ENCODE measurements around the gene DONSON.

Gene DONSON

DNA sequence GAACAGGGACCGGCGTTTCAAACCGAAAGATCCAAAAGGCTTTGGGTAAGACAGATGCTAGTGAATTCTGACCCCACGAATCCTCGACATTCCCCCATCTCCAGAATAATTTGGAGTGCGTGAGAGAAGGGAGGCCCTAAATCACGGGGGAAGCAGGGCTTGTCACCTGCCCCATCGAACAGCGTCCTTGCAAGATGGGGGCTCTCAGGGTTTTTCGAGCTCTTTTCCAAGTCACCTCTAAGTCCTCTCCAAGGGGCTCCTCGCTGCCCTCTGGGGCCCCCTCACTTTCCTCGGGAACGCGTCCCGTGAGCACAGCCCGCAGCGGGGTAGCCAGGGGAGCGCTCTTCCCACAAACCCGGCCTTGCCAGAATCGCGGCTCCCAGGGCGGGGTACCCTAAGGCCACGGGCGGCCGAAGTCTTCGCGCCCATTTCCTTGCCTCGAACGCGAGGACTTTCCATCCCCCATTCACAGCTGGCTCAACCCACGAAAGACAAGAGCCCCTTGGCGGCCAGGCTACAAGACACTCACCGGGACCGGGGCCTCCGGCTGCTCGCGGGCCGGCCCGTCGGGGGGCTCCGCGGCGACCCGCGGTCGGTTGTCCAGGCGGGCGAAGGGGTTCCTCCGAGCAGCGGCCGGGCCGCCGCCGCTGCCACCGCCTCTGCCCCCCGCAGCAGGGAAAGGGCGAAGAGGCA is 546 bp downstream of the DONSON start (continued):
- TF ChIP-seq, protein P1, sequence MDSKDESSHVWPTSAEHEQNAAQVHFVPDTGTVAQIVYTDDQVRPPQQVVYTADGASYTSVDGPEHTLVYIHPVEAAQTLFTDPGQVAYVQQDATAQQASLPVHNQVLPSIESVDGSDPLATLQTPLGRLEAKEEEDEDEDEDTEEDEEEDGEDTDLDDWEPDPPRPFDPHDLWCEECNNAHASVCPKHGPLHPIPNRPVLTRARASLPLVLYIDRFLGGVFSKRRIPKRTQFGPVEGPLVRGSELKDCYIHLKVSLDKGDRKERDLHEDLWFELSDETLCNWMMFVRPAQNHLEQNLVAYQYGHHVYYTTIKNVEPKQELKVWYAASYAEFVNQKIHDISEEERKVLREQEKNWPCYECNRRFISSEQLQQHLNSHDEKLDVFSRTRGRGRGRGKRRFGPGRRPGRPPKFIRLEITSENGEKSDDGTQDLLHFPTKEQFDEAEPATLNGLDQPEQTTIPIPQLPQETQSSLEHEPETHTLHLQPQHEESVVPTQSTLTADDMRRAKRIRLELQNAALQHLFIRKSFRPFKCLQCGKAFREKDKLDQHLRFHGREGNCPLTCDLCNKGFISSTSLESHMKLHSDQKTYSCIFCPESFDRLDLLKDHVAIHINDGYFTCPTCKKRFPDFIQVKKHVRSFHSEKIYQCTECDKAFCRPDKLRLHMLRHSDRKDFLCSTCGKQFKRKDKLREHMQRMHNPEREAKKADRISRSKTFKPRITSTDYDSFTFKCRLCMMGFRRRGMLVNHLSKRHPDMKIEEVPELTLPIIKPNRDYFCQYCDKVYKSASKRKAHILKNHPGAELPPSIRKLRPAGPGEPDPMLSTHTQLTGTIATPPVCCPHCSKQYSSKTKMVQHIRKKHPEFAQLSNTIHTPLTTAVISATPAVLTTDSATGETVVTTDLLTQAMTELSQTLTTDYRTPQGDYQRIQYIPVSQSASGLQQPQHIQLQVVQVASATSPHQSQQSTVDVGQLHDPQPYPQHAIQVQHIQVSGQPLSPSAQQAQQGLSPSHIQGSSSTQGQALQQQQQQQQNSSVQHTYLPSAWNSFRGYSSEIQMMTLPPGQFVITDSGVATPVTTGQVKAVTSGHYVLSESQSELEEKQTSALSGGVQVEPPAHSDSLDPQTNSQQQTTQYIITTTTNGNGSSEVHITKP (tag by site-specific recombination; IDR thresholded peaks at IDR 0.05), result peak; percentile 31; the same call in 1 of the 2 replicates
- TF ChIP-seq ZNF530 (tag by site-specific recombination; IDR thresholded peaks at IDR 0.05; ENCODE audit: low read depth) (no peak), ZNF121 (tag by site-specific recombination; IDR thresholded peaks at IDR 0.05) (no peak), ZNF747 (tag by site-specific recombination; IDR thresholded peaks at IDR 0.05) (no peak), ZSCAN16 (tag by site-specific recombination; IDR thresholded peaks at IDR 0.05) (0 out of 2 replicates have a peak, but pooled peaks have one; percentile 14), ZNF501 (tag by site-specific recombination; IDR thresholded peaks at IDR 0.05) (no peak), ZNF529 (tag by site-specific recombination; IDR thresholded peaks at IDR 0.05; ENCODE audit: insufficient replicate concordance) (no peak), ZNF660 (tag by site-specific recombination; IDR thresholded peaks at IDR 0.05) (0 out of 2 replicates have a peak, but pooled peaks have one; percentile 13), ZEB2 (tag by site-specific recombination; IDR thresholded peaks at IDR 0.05) (peak; percentile 53; the same call in 1 of the 2 replicates), ZNF335 (tag by site-specific recombination; conservative IDR thresholded peaks at IDR 0.05) (peak; percentile 50), ZBTB17 (tag by site-specific recombination; IDR thresholded peaks at IDR 0.05) (no peak), ZNF302 (tag by site-specific recombination; IDR thresholded peaks at IDR 0.05; ENCODE audit: low read depth) (no peak), IKZF3 (tag by site-specific recombination; IDR thresholded peaks at IDR 0.05) (peak; percentile 24), KLF16 (tag by site-specific recombination; IDR thresholded peaks at IDR 0.05) (no peak), SETDB1 (IDR thresholded peaks at IDR 0.05; ENCODE audit: insufficient read length, low read length) (no peak), ZNF140 (tag by site-specific recombination; IDR thresholded peaks at IDR 0.05) (no peak), ZXDB (tag by site-specific recombination; IDR thresholded peaks at IDR 0.05) (peak; percentile 38; the same call in 1 of the 2 replicates), ZNF221 (tag by site-specific recombination; IDR thresholded peaks at IDR 0.05; ENCODE audit: borderline replicate concordance) (no peak), ZBTB48 (tag by site-specific recombination; IDR thresholded peaks at IDR 0.05) (0 out of 2 replicates have a peak, but pooled peaks have one; percentile 29)
- TF ChIP-seq, protein P2, sequence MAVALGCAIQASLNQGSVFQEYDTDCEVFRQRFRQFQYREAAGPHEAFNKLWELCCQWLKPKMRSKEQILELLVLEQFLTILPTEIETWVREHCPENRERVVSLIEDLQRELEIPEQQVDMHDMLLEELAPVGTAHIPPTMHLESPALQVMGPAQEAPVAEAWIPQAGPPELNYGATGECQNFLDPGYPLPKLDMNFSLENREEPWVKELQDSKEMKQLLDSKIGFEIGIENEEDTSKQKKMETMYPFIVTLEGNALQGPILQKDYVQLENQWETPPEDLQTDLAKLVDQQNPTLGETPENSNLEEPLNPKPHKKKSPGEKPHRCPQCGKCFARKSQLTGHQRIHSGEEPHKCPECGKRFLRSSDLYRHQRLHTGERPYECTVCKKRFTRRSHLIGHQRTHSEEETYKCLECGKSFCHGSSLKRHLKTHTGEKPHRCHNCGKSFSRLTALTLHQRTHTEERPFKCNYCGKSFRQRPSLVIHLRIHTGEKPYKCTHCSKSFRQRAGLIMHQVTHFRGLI (tag by site-specific recombination; IDR thresholded peaks at IDR 0.05), result no peak
- TF ChIP-seq, protein P3, sequence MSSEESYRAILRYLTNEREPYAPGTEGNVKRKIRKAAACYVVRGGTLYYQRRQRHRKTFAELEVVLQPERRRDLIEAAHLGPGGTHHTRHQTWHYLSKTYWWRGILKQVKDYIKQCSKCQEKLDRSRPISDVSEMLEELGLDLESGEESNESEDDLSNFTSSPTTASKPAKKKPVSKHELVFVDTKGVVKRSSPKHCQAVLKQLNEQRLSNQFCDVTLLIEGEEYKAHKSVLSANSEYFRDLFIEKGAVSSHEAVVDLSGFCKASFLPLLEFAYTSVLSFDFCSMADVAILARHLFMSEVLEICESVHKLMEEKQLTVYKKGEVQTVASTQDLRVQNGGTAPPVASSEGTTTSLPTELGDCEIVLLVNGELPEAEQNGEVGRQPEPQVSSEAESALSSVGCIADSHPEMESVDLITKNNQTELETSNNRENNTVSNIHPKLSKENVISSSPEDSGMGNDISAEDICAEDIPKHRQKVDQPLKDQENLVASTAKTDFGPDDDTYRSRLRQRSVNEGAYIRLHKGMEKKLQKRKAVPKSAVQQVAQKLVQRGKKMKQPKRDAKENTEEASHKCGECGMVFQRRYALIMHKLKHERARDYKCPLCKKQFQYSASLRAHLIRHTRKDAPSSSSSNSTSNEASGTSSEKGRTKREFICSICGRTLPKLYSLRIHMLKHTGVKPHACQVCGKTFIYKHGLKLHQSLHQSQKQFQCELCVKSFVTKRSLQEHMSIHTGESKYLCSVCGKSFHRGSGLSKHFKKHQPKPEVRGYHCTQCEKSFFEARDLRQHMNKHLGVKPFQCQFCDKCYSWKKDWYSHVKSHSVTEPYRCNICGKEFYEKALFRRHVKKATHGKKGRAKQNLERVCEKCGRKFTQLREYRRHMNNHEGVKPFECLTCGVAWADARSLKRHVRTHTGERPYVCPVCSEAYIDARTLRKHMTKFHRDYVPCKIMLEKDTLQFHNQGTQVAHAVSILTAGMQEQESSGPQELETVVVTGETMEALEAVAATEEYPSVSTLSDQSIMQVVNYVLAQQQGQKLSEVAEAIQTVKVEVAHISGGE (tag by site-specific recombination; conservative IDR thresholded peaks at IDR 0.05; ENCODE audit: low read depth), result 0 out of 2 replicates have a peak, but pooled peaks have one; percentile 27
- TF ChIP-seq, protein P4, sequence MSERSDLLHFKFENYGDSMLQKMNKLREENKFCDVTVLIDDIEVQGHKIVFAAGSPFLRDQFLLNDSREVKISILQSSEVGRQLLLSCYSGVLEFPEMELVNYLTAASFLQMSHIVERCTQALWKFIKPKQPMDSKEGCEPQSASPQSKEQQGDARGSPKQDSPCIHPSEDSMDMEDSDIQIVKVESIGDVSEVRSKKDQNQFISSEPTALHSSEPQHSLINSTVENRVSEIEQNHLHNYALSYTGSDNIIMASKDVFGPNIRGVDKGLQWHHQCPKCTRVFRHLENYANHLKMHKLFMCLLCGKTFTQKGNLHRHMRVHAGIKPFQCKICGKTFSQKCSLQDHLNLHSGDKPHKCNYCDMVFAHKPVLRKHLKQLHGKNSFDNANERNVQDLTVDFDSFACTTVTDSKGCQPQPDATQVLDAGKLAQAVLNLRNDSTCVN (tag by site-specific recombination; optimal IDR thresholded peaks at IDR 0.05), result peak; percentile 56
- TF ChIP-seq, protein P5, sequence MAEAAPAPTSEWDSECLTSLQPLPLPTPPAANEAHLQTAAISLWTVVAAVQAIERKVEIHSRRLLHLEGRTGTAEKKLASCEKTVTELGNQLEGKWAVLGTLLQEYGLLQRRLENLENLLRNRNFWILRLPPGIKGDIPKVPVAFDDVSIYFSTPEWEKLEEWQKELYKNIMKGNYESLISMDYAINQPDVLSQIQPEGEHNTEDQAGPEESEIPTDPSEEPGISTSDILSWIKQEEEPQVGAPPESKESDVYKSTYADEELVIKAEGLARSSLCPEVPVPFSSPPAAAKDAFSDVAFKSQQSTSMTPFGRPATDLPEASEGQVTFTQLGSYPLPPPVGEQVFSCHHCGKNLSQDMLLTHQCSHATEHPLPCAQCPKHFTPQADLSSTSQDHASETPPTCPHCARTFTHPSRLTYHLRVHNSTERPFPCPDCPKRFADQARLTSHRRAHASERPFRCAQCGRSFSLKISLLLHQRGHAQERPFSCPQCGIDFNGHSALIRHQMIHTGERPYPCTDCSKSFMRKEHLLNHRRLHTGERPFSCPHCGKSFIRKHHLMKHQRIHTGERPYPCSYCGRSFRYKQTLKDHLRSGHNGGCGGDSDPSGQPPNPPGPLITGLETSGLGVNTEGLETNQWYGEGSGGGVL (tag by site-specific recombination; IDR thresholded peaks at IDR 0.05), result no peak
- TF ChIP-seq, protein P6, sequence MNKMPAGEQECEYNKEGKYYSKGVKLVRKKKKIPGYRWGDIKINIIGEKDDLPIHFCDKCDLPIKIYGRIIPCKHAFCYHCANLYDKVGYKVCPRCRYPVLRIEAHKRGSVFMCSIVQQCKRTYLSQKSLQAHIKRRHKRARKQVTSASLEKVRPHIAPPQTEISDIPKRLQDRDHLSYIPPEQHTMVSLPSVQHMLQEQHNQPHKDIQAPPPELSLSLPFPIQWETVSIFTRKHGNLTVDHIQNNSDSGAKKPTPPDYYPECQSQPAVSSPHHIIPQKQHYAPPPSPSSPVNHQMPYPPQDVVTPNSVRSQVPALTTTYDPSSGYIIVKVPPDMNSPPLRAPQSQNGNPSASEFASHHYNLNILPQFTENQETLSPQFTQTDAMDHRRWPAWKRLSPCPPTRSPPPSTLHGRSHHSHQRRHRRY (tag by site-specific recombination; IDR thresholded peaks at IDR 0.05), result no peak
- TF ChIP-seq, protein P7, sequence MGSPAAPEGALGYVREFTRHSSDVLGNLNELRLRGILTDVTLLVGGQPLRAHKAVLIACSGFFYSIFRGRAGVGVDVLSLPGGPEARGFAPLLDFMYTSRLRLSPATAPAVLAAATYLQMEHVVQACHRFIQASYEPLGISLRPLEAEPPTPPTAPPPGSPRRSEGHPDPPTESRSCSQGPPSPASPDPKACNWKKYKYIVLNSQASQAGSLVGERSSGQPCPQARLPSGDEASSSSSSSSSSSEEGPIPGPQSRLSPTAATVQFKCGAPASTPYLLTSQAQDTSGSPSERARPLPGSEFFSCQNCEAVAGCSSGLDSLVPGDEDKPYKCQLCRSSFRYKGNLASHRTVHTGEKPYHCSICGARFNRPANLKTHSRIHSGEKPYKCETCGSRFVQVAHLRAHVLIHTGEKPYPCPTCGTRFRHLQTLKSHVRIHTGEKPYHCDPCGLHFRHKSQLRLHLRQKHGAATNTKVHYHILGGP (tag by site-specific recombination; IDR thresholded peaks at IDR 0.05), result no peak

Measured in HEK293 (cell line).